Stimulated activated CD4-positive, alpha-beta T cell treated with anti-CD3 and anti-CD28 coated beads, TNF-alpha, amount 100 ng/mL, for 24 hours (primary cell): ENCODE measurements around the gene SRPK3.
"Not testable (repeated sequence)": the region's sequence is repeated elsewhere in the genome, so short reads cannot be mapped to it uniquely, and the experiment has no call there.

ENCODE experiments used
- DNase-seq, 3 experiments: peaks; one replicate each; pipeline ENCODE4 v3.0.0-alpha.2; 2020; ENCODE audit warnings: low read depth in 3 of 3

Gene SRPK3

DNA sequence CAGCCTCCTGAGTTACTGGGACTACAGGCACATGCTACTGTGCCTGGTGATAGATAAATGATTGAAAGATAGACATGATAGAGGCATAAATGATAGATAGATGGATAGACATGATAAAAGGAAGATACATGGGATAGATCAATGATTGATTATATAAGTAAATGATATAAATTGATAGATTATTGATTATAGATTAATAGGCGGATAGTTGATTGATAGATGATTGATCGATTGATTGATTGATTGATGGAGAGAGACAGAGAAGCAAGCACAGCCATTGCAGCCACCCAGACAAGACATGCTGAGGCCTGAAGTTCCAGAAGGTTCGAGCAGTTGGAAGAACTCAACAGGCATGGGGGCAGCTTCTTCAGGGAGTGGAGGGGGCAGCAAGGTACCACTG, 34.5 kb upstream of the SRPK3 start:
- DNase-seq: no peak

DNA sequence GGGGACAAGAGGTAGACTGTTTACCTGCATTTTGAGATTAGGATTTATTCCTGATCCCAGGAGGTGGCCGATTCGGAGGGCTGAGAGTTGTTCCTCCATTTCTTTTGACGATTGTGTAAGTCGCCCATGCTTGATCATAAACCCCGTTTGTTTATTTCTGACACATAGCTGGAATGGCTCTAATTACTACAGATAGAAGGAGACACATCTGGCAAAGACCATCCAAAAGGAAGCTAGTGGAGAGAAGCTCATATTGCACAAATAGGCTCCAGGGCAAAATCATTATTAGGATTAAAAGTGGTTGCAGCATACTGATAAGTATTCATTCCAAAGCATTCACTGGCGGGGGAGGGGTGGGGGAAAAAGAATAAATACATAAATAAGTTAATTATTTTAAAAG, 33.9 kb upstream of the SRPK3 start:
- DNase-seq: not testable (repeated sequence)

DNA sequence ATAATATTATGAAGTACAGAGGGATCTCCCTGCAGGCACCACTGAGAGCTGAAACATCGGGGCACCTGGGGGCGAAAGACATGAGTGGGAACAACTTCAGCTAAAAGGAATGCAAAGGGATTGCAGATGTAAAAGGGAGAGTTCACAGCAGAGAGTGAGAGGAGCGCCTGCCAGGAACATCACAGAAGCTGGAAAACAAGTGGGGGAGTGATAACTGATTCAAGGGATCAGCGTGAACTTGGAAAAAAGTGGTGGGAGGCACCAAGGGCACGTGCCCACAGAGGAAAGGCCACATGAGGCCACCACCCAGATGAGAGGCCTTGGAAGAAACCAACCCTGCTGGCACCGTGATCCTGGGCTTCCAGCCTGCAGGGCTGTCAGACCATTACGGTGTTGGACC, 31.8 kb upstream of the SRPK3 start:
- not testable (repeated sequence) for DNase-seq

DNA sequence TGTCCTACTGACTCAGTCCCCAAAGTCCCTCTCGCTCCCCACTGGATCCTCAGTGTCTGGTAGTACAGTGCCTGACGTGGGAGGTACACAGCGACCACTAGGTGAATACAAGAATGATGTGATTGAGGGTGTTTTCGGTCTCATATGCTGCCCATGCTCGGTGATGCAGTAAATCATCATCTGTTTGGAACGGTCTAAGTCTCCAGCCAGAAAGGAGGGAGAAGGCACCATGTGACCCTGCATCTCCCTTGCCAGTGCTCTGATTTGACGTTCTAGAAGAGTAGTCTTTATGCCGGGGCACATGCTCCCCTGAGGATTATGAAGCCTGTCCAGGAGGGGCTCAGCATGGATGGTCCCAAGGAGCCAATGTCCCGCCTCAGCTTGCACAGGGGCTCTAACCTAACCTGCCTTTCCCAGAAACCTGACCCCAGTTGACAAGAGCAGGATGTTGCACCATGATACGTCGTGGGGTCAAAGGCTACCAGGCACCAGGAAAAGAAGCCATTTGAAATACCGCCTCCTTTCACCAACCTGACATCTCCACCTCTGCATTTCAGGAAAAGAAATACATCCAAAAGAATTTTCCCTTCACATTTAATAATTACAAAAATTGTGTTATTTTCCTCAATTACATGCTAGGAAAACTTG, 30.6 kb upstream of the SRPK3 start:
- DNase-seq: no peak

DNA sequence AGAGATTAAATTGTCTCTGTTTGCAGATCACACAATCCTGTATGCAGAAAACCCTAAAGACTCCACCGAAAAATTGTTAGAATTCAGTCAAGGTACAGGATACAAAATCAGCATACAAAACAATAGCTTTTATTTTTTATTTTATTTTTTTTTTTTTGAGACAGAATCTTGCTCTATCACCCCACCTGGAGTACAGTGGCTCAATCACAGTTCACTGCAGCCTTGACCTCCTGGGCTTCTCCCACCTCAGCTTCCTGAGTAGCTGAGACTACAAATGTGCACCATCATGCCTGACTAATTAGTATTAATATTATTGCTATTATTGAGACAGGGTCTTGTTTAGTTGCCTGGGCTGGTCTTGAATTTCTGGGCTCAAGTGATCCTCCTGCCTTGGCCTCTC, 25.7 kb upstream of the SRPK3 start:
- DNase-seq: no peak

- DNase-seq: no peak
Observed at GRCh38 chrX:153761863-153762262, 19.0 kb upstream of the SRPK3 start.

DNA sequence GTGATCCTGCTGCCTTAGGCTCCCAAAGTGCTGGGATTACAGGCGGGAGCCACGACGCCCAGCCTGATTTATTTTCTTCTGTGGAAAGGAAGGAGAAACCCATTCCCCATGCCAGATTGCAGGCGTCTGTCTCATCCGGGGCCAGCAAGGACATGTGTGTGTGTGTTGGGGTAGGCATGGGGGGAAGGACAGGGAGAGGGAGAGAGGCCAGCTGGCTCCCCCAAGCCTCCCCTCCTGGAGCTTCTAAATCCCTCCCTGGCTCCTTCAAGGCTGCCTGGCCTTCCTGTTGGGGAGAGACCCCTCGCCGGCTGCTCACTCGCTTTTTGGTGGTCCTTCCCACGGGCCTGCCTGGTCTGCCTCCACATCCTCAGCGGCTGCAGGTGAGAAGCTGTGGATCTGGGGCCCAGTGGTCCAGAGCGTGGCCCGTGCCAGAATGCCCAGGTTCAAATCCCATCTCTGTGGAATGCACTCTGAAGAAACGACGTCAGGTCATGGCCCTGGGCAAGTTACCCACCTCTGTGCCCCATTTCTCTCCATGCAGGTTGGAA, 18.1 kb upstream of the SRPK3 start:
- DNase-seq: no peak

GRCh38 chrX:153763298-153763932, 17.4 kb upstream of the SRPK3 start:
- no peak for DNase-seq

DNA sequence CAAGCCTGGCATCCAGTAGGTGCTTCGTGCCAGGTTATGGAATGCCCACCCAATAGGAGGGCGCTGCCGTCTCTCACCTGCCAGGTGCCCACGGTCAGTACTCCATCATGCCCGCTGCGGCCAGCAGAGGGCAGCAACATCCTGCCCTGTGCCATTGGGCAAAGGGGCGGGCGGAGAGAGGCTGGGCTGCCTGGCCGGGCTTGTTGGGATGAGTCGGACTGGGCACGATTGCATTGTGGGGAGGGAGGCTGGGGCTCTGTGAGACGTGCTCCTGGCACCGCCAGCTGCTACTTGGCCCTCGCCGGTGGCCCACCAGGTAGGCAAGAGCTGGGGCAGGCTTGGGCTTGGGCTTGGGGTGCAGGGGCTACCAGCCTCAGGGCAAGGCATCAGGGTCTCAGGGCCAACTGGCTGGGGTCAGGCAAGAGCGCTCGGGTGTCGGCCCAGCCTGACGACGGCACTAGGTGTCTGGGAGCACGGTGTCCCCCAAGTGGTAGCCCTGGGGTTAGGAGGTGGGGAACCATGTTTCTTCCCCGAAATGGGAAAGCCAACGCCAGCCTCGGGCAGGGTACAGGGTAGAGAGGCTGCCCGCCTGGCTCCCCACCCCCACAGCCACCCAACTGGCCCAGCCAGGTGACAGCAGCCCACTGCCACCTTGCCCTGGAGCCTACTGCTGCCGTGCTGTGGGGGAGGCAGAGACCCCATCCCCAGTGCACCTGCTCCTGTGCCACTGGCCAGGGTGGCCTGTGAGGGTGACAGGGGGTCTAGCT, 16.7 kb upstream of the SRPK3 start, which contains the start of gene PLXNB3:
Gene PLXNB3, plus strand, starts transcription at position 261 of the 767 bp plus-strand sequence. CDS start 1,287 bp downstream, outside the sequence.
- DNase-seq: peak; percentile 49 to 73 (median 55)

- DNase-seq: no peak
Observed at GRCh38 chrX:153764786-153765137, 16.1 kb upstream of the SRPK3 start.

- no peak for DNase-seq
Observed at GRCh38 chrX:153765138-153766079, 15.4 kb upstream of the SRPK3 start.

DNA sequence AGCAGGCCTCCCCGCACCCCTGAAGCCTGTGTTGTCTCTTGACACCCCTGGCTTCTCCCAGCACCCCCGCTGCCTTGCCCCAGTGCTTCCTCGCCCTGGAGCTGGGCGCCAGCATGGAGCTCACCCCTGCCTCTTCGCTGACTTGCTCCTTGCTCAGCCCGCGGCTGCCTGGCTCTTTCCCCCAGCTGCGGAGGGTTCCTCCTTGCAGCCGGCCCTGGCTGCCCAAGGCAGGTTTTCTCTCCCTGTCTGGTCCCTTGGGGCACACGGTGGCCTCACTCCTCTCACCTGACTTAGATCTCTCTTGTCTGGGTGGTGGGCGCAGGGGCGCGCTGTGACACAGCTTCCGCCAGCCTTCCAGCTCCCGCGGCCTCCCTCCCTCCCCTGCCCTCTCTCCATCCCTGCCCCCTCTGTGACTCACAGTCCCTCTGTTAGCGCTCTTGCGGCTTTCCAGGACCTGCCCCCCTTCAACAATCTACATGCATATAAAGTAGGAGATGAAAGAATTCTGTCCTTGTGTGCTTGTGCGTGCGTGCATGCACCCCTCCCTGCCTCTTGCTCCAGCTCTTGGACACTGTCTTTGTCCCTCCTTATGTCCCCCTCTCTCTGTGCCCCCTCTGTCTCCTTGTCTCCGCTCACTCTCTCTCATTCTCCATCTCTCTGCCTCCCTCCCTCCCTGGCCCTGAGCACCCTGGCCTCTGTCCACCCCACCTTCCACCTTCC, 14.6 kb upstream of the SRPK3 start:
- DNase-seq: peak in 2 of 3 experiments; percentile 9 to 32

GRCh38 chrX:153766871-153767673, 13.8 kb upstream of the SRPK3 start:
- no peak for DNase-seq

- no peak for DNase-seq
Observed at GRCh38 chrX:153767674-153768055, 13.2 kb upstream of the SRPK3 start.

GRCh38 chrX:153768311-153769157, 12.3 kb upstream of the SRPK3 start:
- no peak for DNase-seq

GRCh38 chrX:153769158-153769864, 11.5 kb upstream of the SRPK3 start:
- no peak for DNase-seq

DNA sequence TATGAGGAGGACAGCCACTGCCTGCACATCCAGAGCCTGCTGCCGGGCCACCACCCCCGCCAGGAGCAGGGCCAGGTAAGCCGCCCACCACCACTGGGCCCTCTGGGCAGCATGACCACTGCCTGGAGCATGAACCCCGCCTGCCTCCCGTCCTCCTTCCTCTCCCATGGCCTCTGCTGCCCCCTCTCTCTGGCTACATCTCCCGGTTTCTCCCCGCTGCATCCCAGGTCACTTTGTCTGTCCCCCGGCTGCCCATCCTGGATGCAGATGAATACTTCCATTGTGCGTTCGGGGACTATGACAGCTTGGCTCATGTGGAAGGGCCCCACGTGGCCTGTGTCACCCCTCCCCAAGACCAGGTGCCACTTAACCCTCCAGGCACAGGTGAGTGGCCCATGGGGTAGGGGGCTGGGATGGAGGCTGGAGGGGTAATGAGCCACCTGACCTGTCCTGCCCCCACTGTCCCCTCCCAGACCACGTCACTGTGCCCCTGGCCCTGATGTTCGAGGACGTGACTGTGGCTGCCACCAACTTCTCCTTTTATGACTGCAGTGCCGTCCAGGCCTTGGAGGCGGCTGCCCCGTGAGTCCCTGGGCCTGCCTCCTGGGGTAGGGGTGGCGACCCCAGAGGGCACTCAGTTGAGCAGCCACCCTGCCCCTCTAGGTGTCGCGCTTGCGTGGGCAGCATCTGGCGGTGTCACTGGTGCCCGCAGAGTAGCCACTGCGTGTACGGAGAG, 10.8 kb upstream of the SRPK3 start:
- DNase-seq: no peak
